GM12874 (cell line): ENCODE results near the gene NRXN2.

Experiments used
- CTCF ChIP-seq: IDR thresholded peaks from 2 replicates; pipeline ENCODE4 v1.5.1; 2011; ENCODE audit warnings: low read depth, mild to moderate bottlenecking, control low read depth, low read length, moderate library complexity; ENCODE audit not compliant: insufficient read depth

The NRXN2 gene

GRCh38 chr11:64638829-64639228, 84.2 kb downstream of the NRXN2 start:
- TF ChIP-seq CTCF, result no peak

- no peak for TF ChIP-seq CTCF
These were observed 84.9 kb downstream of the NRXN2 start for GRCh38 chr11:64638018-64638665.

- no peak for TF ChIP-seq CTCF
These were observed 85.5 kb downstream of the NRXN2 start for GRCh38 chr11:64637334-64638017.

GRCh38 chr11:64633555-64634159, 89.3 kb downstream of the NRXN2 start:
- TF ChIP-seq CTCF, result no peak

- TF ChIP-seq CTCF, result no peak
These were observed 90.3 kb downstream of the NRXN2 start for GRCh38 chr11:64632654-64633053.

- TF ChIP-seq CTCF, result no peak
These were observed 90.8 kb downstream of the NRXN2 start for GRCh38 chr11:64632237-64632636.

GRCh38 chr11:64631675-64632074, 91.3 kb downstream of the NRXN2 start:
- no peak for TF ChIP-seq CTCF
